Hematopoietic multipotent progenitor cell treated with erythropoietin and hydrocortisone succinate and interleukin-3 and kit ligand, for 6 days (in vitro differentiated cells): Measurements from ENCODE around the gene SLC35B2.

Experiments used
- DNase-seq: peaks from one replicate; pipeline ENCODE4 v3.0.0-alpha.2; 2015

The SLC35B2 gene

DNA sequence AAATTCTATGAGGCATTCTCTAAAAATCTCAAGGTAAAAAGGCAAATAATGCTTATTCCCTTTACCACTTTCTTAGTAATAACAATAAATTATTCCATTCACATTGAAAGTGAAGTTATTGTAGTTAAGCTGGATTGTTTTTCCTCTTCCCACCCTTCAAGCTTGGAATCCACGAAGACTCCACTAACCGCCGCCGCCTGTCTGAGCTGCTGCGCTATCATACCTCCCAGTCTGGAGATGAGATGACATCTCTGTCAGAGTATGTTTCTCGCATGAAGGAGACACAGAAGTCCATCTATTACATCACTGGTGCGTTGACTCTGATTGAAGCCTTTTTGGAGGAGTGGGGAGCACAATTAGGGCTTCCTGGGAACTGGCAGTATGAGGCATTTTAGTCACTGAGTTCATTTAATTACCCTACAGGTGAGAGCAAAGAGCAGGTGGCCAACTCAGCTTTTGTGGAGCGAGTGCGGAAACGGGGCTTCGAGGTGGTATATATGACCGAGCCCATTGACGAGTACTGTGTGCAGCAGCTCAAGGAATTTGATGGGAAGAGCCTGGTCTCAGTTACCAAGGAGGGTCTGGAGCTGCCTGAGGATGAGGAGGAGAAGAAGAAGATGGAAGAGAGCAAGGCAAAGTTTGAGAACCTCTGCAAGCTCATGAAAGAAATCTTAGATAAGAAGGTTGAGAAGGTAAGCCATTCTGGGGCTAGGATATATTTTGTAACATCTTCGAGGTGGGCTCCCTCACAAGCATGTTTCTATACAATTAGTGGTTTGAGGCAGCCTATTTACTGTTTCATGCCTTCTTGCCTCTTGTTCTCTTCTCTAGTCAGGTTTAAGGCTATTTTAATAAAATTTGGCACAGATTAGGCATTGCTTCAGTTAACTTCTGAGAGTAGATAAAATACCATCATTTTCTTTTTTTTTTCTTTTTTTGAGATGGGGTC, 5.5 kb downstream of the SLC35B2 start:
- DNase-seq, result no peak

DNA sequence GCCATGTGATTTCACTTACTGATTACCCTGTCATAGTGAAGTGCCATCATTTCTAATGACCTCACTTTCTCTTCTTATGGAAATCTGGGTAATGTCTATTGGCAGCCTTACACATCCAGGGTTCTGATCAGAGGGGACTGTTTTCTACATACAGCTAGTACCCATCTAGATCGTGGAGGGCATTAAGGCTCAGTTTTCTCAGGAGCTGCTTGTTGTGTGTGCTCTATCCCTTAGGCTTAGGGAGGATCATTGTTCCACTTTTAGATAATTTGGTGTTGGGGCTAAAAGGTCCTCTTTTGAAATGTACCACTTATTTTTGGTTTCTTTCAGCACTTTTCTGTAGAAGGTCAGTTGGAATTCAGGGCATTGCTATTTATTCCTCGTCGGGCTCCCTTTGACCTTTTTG, 6.6 kb downstream of the SLC35B2 start:
- DNase-seq, result peak; percentile 45

DNA sequence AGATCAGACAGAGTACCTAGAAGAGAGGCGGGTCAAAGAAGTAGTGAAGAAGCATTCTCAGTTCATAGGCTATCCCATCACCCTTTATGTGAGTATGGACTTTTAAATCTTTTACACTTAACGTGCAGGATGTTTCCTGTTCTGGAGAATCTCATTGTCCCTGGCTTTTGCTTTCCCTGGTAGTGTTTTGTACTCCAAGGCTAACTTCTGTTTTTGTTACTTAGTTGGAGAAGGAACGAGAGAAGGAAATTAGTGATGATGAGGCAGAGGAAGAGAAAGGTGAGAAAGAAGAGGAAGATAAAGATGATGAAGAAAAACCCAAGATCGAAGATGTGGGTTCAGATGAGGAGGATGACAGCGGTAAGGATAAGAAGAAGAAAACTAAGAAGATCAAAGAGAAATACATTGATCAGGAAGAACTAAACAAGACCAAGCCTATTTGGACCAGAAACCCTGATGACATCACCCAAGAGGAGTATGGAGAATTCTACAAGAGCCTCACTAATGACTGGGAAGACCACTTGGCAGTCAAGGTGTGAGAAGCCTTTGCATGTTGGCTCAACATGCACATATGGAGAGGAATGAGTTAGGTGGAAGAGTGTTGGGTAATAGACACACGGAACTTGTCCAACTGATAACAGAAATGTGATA, 7.1 kb downstream of the SLC35B2 start:
- DNase-seq, result no peak

DNA sequence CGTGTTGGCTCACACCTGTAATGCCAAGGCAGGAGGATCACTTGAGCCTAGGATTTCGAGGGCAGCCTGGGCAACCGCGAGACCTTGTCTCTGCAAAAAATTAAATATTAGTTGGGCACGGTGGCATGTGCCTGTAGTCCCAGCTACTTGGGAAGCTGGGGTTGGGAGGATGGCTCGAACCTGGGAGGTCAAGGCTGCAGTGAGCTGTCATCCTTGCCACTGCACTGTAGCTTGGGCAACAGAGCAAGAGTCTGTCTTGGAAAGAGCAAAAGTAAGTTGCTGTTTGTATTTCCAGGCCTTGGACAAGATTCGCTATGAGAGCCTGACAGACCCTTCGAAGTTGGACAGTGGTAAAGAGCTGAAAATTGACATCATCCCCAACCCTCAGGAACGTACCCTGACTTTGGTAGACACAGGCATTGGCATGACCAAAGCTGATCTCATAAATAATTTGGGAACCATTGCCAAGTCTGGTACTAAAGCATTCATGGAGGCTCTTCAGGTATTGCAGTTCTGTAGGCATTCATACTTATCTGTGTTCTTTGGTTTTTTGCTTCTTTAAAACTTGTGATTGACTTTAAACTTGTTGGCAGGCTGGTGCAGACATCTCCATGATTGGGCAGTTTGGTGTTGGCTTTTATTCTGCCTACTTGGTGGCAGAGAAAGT, 8.1 kb downstream of the SLC35B2 start:
- DNase-seq, result no peak

DNA sequence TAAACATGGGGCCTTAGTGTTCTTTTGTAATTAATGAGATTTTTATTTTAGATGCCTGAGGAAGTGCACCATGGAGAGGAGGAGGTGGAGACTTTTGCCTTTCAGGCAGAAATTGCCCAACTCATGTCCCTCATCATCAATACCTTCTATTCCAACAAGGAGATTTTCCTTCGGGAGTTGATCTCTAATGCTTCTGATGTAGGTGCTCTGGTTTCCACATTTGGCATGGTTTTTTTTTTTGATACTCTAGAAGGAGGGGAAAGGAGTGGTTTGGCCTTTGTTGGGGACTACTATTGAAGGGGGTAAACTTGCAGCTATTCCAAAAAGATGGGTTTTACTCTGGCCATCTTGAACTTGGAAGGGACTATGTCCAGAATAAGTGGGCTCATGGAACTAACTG, 8.7 kb downstream of the SLC35B2 start:
- DNase-seq, result no peak

DNA sequence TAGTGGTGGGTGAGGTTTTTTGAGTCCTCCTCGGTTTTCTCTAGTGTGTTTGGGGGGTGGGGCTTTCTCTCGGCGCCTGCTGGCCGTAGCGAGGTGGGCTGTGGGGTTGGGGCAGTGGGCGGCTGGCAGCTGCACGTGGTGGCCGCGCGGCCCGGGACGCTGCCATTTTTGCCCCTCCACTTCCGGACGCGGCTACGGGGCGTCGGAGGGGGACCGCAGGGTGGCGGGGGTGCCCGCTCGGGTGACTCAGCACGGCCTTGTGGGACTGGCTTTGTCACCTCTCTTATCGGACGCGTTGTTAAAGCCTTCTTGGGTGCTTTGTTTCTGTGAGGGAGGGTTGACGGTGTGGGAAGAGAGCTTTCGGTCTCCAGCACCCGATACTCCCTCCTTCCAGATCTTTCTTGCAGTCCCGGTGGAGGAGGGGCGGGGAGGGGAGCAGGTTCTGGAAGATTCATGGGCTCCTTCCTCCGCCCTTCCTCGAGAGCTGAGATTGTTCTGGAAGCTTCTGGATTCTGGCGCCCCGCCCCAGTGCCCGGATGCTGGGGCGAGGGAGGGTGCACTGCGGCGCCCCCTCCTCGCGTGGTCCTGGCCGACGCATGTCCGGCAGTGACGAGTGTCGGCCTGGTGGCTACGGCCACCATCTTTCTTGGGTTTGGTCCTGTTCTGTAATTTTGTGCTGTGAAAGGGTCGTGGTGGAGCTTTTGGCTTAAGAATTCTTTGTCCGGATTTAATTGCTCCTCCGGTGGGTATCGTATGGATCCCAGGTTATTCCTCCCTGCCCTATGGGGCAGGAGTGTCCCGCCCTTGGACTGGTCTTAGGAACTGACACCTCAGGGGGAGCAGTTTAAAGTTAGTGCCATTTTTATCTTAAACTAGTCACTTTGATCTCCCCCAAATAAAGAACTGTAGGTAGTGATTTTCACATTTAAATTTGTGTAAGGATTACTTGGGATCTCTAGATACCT, 9.7 kb downstream of the SLC35B2 start:
- DNase-seq, result peak; percentile 90

DNA sequence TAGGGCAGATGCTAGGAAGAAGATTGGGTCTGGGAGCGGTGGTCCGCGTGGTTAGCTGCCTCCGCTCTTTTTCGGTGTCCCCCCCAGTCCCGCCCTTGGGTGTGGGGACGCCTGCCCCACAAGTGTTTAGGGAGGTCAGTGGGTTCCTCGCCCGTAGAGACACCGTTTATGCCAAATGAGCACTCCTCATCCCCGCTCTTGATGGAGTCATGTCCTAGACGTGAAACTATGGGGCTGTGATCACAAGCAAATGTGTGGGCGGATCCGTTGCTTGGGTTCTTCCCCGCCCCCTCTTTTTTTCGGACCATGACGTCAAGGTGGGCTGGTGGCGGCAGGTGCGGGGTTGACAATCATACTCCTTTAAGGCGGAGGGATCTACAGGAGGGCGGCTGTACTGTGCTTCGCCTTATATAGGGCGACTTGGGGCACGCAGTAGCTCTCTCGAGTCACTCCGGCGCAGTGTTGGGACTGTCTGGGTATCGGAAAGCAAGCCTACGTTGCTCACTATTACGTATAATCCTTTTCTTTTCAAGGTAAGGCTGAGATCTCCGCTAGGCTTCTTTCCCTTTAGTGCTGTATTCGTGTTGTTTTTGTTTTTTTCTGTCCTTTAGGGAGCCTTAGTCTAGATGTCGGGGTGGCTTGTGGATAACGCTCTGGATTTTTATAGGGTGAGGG, 10.5 kb downstream of the SLC35B2 start, which contains the start of gene HSP90AB1:
TSS of gene HSP90AB1 (plus strand) at position 439 of the 675 bp plus-strand sequence. CDS start 1,529 bp downstream, outside the sequence.
- peak; percentile 99 for DNase-seq

DNA sequence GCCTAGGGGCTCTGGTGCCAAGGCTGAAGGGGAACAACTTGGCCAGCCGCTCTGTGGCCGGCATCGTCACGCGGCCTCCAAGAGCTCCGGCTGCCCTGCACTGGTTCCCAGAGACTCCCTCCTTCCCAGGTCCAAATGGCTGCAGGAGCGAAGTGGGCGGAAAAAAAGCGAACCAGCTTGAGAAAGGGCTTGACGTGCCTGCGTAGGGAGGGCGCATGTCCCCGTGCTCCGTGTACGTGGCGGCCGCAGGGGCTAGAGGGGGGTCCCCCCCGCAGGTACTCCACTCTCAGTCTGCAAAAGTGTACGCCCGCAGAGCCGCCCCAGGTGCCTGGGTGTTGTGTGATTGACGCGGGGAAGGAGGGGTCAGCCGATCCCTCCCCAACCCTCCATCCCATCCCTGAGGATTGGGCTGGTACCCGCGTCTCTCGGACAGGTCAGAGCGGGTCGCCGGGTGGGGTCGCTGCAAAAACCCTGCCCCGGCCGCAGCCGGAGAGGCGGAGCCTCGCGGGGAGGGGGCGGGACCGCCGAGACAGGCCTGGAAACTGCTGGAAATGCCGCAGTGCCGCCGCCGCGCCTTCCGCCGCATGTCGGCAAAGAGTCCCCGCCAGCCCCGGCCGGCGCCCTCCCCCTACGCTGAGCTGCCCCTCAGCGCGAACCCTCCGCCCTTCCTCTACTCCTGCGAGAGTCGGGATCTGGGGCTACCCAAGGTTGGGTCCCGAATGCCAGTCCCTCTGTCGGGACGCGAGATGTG, 11.2 kb downstream of the SLC35B2 start:
- DNase-seq, result peak; percentile 79

DNA sequence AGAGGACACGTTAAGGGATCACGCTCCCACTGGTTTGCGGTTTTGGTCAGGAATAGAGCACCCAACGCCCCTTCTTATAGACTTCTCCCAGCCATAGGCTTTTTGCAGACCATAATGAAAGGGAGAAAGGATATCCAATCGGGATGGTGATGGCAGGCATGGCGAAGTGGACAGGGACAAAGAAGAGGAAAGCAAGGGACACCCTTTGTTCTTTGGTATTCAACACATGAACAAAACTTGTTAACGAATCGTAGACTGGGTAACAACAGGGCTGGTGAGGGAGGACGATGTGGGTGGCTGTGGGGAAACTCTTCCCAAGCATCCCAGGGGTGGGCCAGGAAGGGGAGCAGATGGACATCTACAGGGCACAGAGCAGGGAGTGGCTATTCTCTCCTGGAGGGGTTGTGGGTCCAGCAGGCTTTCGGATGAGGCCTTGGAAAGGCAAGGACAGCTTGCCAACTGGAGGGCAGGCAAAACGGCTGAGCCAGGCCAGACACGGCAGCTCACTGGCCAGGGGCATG, 11.9 kb downstream of the SLC35B2 start:
- DNase-seq, result no peak

DNA sequence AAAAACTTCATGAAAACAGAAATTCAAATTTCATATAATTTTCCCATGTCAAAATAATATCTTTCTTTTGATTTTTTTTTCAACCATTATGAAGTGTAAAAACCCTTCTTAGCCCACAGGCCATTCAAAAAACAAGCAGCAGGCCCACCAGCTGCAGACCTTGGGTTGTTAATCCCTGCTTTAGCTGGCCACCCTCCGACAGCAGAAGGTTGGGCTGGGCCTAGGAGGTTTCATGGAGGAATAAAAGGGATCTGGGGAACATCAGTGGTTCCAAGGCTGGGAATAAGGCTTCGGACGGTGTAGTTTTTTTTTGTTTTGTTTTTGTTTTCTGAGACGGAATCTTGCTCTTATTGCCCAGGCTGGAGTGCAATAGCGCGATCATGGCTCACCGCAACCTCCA, 14.0 kb downstream of the SLC35B2 start:
- DNase-seq, result no peak

DNA sequence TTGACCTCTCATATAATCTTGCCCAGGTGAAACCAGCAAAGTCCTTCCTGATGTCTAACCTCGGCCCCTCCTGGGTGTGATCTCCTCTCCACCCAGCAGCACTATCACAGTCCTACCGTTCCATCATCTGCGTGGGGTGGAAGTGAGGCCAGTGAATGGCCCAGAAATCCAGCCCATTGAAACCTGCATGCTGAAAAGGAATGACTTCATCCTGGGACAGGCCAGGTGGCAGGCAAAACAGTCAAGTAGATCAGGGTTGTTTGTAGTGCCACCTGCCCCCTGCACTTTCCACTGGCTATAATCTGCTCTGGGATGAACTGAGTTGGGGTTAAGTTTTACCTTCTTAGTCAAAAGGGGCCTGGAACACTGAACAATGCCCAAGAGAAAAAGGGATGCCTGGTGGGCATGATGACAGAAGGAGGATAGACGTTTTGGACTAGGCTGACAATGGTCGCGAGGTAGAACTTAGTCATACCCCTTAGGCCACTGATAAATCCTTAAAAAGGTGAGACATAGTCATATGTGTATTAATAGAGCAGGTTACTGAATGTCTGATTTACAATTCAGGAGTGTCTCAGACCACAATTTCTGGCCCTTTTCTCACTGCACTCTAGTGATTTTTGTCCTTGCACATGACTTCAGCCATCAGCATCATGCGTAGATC, 18.5 kb downstream of the SLC35B2 start:
- DNase-seq, result no peak

DNA sequence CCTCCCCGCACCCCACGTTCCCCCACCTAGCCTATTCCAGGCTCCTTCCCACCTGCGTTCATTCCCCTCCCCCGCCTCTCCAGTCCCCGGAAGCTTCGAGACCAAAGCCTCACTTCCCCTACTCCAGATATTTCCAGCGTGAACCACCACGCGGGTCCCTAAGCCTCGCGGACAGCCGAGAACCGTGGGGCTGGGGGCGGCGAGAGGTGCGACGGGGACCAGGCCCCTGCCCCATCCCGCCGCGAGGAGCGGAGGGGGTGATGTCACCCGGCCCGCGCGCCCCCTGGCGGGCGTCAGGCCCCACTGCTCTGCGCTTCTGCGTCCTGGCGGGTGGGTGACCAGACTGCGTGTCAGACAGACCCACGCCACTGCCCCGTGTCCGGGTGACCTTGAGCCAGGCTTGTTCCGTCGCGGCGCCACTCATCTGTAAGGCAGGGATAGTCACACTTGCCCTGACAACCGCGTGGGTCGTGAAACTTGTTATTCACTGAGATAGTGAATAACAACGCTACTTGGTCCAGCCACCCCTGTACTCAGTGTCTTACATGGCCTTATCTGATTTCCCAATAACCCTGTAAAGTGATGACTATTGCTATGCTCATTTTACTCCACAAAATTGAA, 19.4 kb downstream of the SLC35B2 start:
- peak; percentile 83 for DNase-seq

DNA sequence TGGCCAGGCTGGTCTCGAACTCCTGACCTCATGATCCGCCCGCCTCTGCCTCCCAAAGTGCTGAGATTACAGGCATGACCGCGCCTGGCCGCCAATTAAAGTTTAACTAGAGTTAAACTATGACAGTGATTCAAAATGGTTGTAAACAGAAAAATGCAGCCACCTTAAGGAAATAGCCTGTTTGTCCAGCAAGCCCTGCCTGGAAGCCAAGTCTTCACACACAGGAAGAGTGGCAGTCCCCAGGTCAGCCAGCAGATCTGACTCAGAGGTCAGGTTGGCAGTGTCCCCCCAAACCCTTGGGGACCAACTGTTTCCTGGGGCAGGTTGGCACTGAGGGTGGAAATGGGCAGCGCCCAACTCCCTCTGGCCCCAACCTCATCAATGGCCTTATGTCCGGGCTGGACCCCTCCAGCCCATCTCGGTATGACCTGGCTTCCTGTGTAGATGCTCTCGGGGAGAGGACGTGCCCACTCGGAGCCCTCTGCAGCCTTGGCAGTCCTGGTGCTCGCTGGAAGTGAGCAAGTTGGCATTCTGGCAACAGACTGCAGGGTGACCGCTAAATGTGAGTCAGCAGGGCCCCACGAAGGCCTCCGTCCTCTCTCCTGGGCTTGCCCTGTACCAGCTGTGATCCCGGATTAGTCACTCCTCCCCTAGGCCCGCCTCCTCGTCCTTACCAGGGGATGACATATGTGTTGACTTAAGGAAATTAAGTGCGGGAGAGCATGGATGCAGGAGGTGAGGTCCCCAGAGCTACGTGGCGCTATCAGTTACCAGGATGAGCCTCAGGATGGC, 20.1 kb downstream of the SLC35B2 start:
- peak; percentile 96 for DNase-seq

DNA sequence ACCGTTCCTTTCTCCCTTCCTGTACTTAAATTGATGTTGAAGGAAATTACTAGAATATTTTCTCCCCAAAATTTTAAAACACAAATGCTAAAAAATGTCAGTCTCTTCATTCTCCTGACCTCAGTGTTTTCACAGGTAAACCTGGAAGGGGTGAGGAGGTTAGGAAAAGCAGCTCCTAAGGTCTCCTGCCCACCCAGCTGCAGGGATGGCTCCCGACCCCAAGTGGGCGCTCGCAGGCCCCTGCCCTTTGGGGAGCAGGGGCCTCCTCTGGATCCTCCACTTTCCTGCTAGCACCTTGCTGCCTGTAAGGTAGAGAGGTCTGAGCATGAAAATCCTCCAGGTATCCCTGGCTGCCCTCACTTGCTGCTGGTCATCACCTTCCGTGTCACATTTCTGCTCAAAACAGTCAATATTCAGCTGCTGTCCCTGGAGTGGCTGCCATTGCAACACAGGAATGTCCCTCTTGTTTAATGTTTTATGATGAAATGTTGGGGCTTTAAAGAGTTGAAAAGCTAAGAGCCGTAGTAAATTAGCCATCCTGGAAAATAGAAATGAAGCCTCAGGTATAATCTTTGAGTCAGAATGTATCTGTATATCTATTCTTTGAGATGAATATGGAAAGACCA, 21.3 kb downstream of the SLC35B2 start:
- DNase-seq, result no peak

DNA sequence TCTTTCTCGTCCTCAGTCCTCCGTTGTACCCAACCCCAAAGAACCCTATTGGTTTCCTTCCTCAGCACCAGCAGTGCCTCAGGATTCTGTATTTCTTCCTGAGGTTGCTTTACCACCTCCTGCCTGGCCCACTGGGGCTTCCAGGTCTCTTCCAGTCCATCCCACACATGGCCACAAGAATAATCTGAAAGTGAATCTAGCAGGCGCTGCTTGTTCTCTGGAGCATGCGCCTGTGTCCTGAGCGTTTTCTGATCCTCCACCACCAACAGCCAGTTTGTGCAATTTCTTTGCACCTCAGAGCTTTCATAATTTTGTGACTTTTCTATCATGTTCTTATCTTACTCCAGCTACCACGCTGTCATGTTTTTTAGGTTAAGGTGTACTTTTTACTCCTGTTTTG, 22.1 kb downstream of the SLC35B2 start:
- DNase-seq, result no peak

DNA sequence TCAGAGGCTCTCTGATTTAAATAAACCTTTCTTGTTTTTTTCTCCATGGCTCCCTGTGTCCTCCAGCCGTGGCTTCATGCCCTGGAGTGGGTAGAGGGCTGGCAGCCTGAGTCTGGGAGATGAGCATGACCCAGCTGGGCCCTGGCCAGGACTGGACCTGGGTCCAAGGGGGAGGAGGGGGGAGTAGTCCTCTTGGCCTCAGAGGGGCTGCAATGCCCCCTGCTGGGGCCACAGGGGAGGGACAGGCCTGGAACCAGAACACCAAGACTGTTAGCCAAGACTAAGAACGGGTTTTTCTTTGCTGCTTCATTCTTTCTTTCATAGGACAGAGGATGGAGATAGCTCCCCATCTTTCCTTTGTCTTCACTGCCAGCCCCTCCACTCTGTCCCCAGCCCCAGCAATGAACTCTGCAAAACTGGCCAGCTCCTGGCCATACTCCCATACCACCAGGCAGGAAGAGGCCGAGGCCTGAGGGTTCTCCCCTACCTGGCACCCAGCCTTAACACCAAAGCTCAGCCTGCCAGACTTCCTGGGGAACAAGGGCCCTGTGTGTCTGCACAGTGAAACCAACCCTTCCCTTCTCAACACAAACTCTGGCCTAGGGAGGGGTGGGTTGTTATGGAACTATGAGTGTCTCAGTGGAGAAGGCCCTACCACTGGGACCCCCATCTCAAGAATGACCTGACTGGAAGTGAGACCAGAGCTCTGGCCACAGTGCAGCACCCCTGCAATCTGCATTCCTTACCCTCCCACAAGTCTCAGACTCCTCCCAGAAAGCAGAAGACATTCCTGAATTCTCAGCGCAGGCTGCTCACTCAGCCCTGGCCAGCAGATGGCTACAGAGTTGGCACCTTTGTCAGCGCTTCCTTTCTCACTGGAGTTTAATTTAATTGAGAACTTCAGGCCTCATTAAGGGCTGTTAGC, 23.0 kb downstream of the SLC35B2 start:
- peak; percentile 61 for DNase-seq

DNA sequence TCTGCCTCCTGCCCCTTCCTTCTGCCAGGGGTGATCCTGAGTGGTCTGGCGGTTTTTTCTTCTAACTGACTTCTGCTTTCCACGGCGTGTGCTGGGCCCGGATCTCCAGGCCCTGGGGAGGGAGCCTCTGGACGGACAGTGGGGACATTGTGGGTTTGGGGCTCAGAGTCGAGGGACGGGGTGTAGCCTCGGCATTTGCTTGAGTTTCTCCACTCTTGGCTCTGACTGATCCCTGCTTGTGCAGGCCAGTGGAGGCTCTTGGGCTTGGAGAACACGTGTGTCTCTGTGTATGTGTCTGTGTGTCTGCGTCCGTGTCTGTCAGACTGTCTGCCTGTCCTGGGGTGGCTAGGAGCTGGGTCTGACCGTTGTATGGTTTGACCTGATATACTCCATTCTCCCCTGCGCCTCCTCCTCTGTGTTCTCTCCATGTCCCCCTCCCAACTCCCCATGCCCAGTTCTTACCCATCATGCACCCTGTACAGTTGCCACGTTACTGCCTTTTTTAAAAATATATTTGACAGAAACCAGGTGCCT, 23.7 kb downstream of the SLC35B2 start:
- no peak for DNase-seq
